Mesothelial cell of epicardium (in vitro differentiated cells): ENCODE results near the gene TSSC4. TPM values are rescaled to one million over a fixed set of nuclear protein-coding genes. Genes with fewer than 3 reads are reported as not detected.

Experiments
- DNase-seq, 2 experiments: peaks; one replicate each; pipeline ENCODE4 v3.0.0; 2021; ENCODE audit warnings: low spot score in 2 of 2; ENCODE audit not compliant: unreplicated experiment in 2 of 2
- H3K27ac Mint-ChIP-seq: 2 replicates; pipeline ENCODE4 v1.8.0; 2021; ENCODE audit warnings: mixed read lengths
- H3K27me3 Mint-ChIP-seq: 2 replicates; pipeline ENCODE4 v1.8.0; 2021; ENCODE audit warnings: low read depth, mixed read lengths
- H3K36me3 Mint-ChIP-seq: 2 replicates; pipeline ENCODE4 v1.8.0; 2021; ENCODE audit warnings: mixed read lengths
- H3K4me1 Mint-ChIP-seq: 2 replicates; pipeline ENCODE4 v1.8.0; 2021; ENCODE audit warnings: mixed read lengths
- H3K4me3 Mint-ChIP-seq: 2 replicates; pipeline ENCODE4 v1.8.0; 2021; ENCODE audit warnings: mild to moderate bottlenecking, moderate library complexity, mixed read lengths
- H3K9me3 Mint-ChIP-seq: 2 replicates; pipeline ENCODE4 v1.8.0; 2021; ENCODE audit warnings: mixed read lengths
- CTCF ChIP-seq: fragments of 200-600 bp; sonication (generic); IDR thresholded peaks from one replicate; pipeline ENCODE4 v1.5.0; 2021; ENCODE audit warnings: antibody characterized with exemption; ENCODE audit not compliant: unreplicated experiment
- total RNA-seq: library from RNA; stranded (reverse); gene quantifications from 3 replicates; pipeline ENCODE4 v1.2.1, GENCODE V29; 2021

TSSC4 gene
- total RNA-seq, 1 donor from 2014 or later, result 79.3 TPM

GRCh38 chr11:2391181-2391975, 9.2 kb upstream of the TSSC4 start:
- no peak for TF ChIP-seq CTCF
- Mint-ChIP-seq H3K36me3 (no peaks in the 10 kb centered on the region), H3K27ac (no peak overlapping the region), H3K4me1 (peaks cover 11% of the 10 kb centered on the region), H3K9me3 (no peaks in the 10 kb centered on the region), H3K4me3 (no peak overlapping the region), H3K27me3 (no peaks in the 10 kb centered on the region)
- DNase-seq, result no peak

- Mint-ChIP-seq H3K27me3 (no peaks in the 10 kb centered on the region), H3K4me1 (peaks cover 11% of the 10 kb centered on the region), H3K4me3 (no peak overlapping the region), H3K36me3 (peaks cover 4% of the 10 kb centered on the region), H3K9me3 (no peaks in the 10 kb centered on the region), H3K27ac (no peak overlapping the region)
- TF ChIP-seq CTCF, result no peak
- no peak for DNase-seq
Measured at GRCh38 chr11:2392241-2392959, 8.2 kb upstream of the TSSC4 start.

GRCh38 chr11:2393111-2393868, 7.3 kb upstream of the TSSC4 start:
- no peak for TF ChIP-seq CTCF
- Mint-ChIP-seq H3K27me3 (no peaks in the 10 kb centered on the region), H3K4me3 (no peak overlapping the region), H3K27ac (no peak overlapping the region), H3K4me1 (peaks cover 11% of the 10 kb centered on the region), H3K36me3 (peaks cover 4% of the 10 kb centered on the region), H3K9me3 (no peaks in the 10 kb centered on the region)
- no peak for DNase-seq

- Mint-ChIP-seq H3K9me3 (no peaks in the 10 kb centered on the region), H3K27ac (no peak overlapping the region), H3K4me1 (peaks cover 13% of the 10 kb centered on the region), H3K36me3 (peaks cover 4% of the 10 kb centered on the region), H3K4me3 (no peak overlapping the region), H3K27me3 (no peaks in the 10 kb centered on the region)
- no peak for DNase-seq
- TF ChIP-seq CTCF, result no peak
Measured at GRCh38 chr11:2393941-2394817, 6.4 kb upstream of the TSSC4 start.

- Mint-ChIP-seq H3K4me3 (no peak overlapping the region), H3K27ac (no peak overlapping the region), H3K9me3 (no peaks in the 10 kb centered on the region), H3K4me1 (peaks cover 12% of the 10 kb centered on the region), H3K36me3 (peaks cover 4% of the 10 kb centered on the region), H3K27me3 (no peaks in the 10 kb centered on the region)
- TF ChIP-seq CTCF, result no peak
- DNase-seq, result no peak
Measured at GRCh38 chr11:2394818-2395105, 5.8 kb upstream of the TSSC4 start.
